Measurements from ENCODE around the gene TAF5L. TPM values are rescaled to one million over a fixed set of nuclear protein-coding genes. Genes with fewer than 3 reads are reported as not detected.

Gene TAF5L
- total RNA-seq, 2 experiments from 2014 or later, result 30.3 to 32.9 TPM

DNA sequence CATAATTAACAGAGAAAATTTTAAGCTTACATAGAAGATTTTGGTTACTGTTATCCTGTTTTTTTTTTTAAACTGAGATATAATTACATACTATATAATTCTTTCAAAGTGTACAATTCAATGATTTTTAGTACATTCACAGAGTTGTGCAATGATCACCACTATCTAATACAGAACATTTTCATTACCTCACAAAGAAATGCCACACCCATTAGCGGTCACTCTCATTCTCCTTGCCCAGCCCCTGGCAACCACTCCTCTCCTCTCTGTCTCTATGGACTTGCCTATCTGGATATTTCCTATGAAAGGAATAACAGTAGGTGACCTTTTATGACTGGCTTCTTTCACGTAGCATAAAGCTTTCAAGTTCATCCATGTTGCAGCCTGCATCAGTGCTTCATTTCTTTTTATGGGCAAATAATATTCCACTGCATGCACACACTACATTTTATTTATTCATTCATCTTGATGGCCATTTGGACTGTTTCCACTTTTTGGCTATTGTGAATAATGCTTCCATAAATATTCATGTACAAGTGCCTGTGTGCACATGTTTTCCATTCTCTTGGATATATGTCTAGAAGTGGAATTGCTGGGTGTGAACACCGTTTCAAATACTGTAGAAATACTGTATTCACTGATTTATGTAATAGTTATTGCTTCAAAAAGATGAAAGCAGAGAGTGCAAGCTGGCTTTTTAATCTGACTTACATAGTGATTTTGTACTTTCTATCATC is 26.5 kb downstream of the TAF5L start:
- Histone ChIP-seq H3K36me3 (ENCODE audit: insufficient read depth, low read length) (peaks cover 76% of the 10 kb centered on the region), H3K27ac (ENCODE audit: low read depth, low read length, poor library complexity, severe bottlenecking) (no peak overlapping the region), H3K4me2 (ENCODE audit: low read length) (no peak overlapping the region), H3K4me1 (ENCODE audit: insufficient read depth, low read length, poor library complexity, severe bottlenecking) (no peaks in the 10 kb centered on the region), H3K4me3 (ENCODE audit: low read depth, low read length, poor library complexity, severe bottlenecking) (no peak overlapping the region), H3K9me3 (ENCODE audit: low read length) (no peaks in the 10 kb centered on the region), H3K79me2 (ENCODE audit: insufficient read depth, low read depth, low read length) (peaks cover 23% of the 10 kb centered on the region; the same call in 1 of the 2 replicates), H2AFZ (ENCODE audit: low read length) (no peak overlapping the region), H4K20me1 (ENCODE audit: insufficient read depth, low read length) (no peaks in the 10 kb centered on the region; the same call in 1 of the 2 replicates), H3K9me2 (ENCODE audit: insufficient read depth, low read length) (no peaks in the 10 kb centered on the region)
- BruUV-seq (replicated peaks), result TSS peak; percentile 23
- TF ChIP-seq EZH2phosphoT487 (IDR thresholded peaks at IDR 0.05; ENCODE audit: borderline replicate concordance, low read depth, low read length) (no peak), CTCF (conservative IDR thresholded peaks at IDR 0.05; ENCODE audit: low read length) (no peak)
- POLR2A ChIA-PET, result interaction anchor here (0.7 kb wide), 1 partner anchor 29 kb away, joined by 3 read pairs; no protein-coding TSS in a partner anchor
- intact Hi-C loops (cut with micrococcal nuclease; ENCODE audit: unreplicated experiment), result no loop called here
- CTCF ChIA-PET (ENCODE audit: unreplicated experiment), result no interaction called here
- no peak for DNase-seq (ENCODE audit: low spot score)

GRCh38 chr1:229597877-229598276 is 28.0 kb downstream of the TAF5L start:
- H3K79me2 ChIP-seq (ENCODE audit: insufficient read depth, low read depth, low read length), result peaks cover 23% of the 10 kb centered on the region; the same call in 1 of the 2 replicates
- BruUV-seq (replicated peaks), result no TSS peak
- ChIA-PET CTCF (ENCODE audit: unreplicated experiment) (no interaction called here), POLR2A (interaction anchor here (0.6 to 0.8 kb wide), 2 partner anchors 8 to 1193 kb away, joined by 3 to 4 read pairs; no protein-coding TSS in a partner anchor)
- intact Hi-C loops (cut with micrococcal nuclease; ENCODE audit: unreplicated experiment), result no loop called here
- no peak for TF ChIP-seq CTCF (conservative IDR thresholded peaks at IDR 0.05; ENCODE audit: low read length)
- TF ChIP-seq EZH2phosphoT487 (IDR thresholded peaks at IDR 0.05; ENCODE audit: borderline replicate concordance, low read depth, low read length), result no peak
- H3K9me2 ChIP-seq (ENCODE audit: insufficient read depth, low read length), result no peaks in the 10 kb centered on the region
- H3K4me1 ChIP-seq (ENCODE audit: insufficient read depth, low read length, poor library complexity, severe bottlenecking), result no peaks in the 10 kb centered on the region
- H3K9me3 ChIP-seq (ENCODE audit: low read length), result no peaks in the 10 kb centered on the region
- H4K20me1 ChIP-seq (ENCODE audit: insufficient read depth, low read length), result no peaks in the 10 kb centered on the region; the same call in 1 of the 2 replicates
- no peak overlapping the region for H3K27ac ChIP-seq (ENCODE audit: low read depth, low read length, poor library complexity, severe bottlenecking)
- H2AFZ ChIP-seq (ENCODE audit: low read length), result no peak overlapping the region
- no peak overlapping the region for H3K4me3 ChIP-seq (ENCODE audit: low read depth, low read length, poor library complexity, severe bottlenecking)
- no peak overlapping the region for H3K4me2 ChIP-seq (ENCODE audit: low read length)
- H3K36me3 ChIP-seq (ENCODE audit: insufficient read depth, low read length), result peaks cover 75% of the 10 kb centered on the region
- DNase-seq (ENCODE audit: low spot score), result no peak
